Endothelial cell of hepatic sinusoid (primary cell): ENCODE results near the gene TOMM40.
"Not testable (repeated sequence)": the region's sequence is repeated elsewhere in the genome, so short reads cannot be mapped to it uniquely, and the experiment has no call there.

ENCODE experiments used
- in situ Hi-C: cut with HindIII; loops from 2 replicates; pipeline ENCODE4 v1.10.0; 2017; ENCODE audit warnings: low sequenced_read_pairs

TOMM40 gene

DNA sequence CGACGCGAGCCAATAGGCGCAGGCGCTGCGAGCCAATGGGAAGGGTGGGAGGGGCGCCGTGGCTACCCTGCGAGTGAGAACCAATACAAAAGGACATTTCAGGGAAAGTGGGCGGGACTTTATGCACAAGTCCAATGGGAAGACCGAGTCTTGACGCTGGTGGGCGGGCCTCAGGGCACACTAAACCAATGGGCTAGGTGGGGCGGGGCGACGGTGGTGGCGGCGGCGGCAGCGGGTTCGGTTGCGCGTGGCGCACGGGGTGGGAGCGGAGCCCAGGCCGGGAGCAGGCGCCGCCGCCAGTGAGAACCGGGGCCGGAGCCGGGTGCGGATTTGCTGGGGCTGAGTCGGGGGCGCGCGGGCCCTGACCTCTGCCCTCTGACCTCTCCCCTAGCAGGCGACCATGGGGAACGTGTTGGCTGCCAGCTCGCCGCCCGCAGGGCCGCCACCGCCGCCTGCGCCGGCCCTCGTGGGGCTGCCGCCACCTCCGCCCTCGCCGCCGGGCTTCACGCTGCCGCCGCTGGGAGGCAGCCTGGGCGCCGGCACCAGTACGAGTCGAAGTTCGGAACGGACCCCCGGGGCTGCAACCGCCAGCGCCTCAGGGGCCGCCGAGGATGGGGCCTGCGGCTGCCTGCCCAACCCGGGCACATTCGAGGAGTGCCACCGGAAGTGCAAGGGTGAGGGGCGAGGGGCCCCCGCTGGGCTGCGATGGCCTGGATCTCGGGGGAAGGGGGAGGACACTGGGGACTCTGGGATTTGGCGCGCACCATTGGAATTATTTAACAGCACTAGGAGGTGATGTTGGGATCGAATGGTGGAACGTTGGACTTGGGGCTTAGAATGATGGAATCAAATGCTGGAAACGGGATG is at the start of gene TOMM40:
TOMM40 (plus strand) TSS at position 239 of the 867 bp plus-strand sequence; CDS start at position 401, 162 bp downstream.
- in situ Hi-C loops = no loop called here

DNA sequence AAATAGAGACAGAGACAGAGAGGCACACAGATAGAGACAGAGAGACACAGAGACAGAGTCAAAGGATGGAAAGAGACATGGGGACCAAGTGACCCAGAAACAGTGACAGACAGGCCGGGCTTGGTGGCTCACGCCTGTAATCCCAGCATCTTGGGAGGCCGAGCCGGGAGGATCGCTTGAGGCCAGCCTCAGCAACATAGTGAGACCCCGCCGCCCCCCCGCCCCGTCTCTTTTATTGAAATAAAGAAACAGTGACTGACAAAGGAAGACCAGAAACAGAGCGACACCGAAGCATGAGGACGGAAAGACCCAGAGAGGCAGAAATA is 45.8 kb upstream of the TOMM40 start:
- in situ Hi-C loops = no loop called here

DNA sequence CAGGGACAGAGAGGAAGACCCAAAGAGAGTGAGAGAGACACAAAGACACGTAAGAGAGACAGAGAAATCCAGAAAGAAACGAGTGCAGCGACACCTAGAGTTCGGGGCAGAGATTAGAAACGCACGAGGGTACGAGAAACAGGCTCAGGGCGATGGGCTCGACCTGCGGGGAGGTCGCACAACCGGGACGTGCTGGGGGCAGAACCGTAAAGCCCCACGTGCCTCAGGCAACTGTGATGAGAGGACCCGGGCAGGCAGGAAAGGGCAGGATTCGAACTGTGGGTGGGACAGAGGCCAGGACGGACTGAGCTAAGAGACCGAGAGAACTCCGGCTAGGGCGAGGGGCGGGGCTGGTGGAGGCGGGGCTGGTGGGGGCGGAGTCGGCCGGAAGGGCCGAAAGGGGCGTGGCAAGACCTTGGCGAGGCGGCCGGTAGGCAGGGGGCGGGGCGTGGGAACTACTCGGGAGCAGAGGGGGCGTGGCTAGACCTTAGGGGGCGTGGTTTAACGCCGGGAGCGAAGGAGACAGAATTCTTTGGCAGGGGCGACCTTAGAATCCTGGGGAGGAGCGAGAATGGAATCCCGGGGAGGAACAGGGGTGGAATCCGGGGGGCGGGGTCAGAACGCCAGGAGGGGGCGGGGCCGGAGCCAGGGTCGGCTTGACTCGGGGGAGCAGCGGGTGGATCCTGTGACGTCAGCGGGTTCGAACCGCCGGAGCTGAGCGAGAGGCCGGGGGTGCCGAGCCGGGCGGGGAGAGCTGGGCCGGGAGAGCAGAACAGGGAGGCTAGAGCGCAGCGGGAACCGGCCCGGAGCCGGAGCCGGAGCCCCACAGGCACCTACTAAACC is 45.2 kb upstream of the TOMM40 start, which contains the start of gene NECTIN2:
NECTIN2 (plus strand) TSS at position 686 of the 843 bp plus-strand sequence. CDS start 229 bp downstream, outside the sequence.
- in situ Hi-C loops = no loop called here

DNA sequence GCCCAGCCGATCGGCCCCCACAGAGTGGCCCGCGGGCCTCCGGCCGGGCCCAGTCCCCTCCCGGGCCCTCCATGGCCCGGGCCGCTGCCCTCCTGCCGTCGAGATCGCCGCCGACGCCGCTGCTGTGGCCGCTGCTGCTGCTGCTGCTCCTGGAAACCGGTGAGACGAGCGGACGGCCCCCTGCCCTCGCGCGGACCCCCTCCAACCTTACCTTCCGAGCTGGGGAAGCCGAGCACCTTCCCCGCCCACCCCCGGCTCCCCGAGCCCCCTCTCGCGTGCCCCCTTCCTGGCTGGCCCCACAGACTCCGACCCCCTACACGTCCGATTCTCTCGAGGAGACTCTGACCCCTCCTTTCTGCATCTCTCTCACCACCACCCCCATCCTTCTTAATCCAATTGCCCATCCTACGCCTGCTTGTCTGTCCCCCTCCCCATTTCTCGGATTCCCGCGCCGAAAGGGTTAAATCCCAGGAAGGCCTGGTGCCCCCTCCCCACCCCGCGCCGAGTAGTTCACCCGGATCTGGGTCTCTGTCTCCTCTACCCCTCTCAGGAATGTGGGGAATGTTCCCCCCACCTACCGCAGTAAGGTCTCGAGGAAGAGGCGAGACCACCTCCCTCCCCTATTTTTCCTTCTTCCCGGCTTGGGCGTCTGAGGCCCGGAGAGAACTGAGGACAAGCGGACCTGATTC is 44.5 kb upstream of the TOMM40 start:
- in situ Hi-C loops = no loop called here

DNA sequence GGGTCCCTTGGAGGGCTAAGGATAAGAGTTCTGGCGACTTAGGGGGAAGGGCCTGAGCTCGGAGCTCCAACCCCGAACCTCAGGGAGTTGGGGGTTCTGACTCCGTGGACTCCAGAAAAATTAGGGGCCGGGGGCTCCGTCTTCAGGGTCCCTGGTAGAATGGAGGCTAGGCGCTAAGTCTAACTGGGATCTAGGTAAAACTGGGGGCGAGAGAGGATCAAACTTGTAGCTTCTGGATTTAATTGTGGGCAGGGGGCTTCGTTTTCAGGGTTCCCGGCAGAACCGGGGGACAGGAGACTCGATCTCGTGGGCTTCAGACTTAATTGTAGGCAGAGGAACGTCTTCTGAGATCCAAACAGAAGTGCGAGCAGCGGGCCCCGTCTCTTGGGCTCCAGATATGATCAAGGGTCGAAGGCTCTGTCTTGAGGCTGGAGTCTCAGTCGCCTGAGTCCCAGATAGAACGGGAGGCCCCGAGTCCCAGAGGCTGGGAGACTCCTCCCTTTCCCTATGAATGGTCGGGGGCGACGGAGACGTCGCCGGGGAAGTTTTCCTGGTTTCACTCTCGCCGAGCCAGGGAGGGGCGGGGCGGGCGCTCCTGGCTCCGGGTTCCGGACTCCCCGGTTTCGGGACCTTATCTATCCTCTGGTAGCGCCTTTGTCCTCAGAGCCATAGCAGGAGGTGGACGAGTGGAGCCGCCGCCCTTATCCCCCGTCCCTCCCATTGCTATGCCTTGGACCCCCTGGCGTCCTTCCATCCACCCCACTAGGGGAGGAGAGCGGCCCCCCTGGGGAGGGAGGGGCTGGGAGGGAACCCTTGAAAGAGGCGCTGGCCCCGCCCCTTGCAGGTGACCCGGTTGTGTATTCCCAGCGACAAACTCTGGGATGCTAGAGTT is 43.7 kb upstream of the TOMM40 start:
- in situ Hi-C loops = no loop called here

DNA sequence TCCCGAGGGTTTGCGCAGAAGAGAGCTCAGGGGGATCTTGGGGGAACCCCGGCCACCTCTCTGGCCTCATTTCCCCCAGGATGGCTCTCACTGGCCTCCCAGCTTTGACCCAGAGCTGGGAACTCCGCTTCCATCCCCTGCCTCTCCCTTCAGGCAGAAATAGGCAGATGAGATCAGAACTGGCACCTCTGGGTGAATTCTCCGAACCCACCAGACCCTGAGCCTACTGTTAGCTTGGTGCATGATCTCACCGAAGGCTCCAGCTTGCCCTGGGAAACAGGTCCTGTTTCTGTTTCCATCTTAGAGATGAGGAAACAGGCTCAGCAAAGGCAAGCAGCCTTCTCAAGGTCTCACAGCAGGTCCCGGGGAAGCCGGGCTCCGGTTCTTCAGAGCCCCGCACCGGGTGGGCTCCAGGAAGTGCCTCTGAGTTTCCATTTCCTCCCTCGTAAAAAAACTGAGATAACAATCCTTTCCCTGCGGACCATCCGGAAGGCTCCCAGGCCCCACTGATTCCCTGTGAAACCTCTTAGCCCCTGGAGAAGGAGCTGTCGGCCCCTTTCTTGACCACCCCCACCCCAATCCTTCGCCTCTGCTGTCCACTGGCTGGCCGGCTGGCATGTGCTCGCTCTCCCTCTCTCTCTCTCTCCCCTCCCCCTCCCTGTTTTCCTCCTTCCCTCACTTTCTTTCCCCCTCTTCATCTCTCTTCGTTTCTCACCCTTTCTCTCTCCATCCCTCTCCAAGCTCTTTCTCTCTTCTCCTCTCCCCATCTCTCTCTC is 42.8 kb upstream of the TOMM40 start:
- in situ Hi-C loops = no loop called here

DNA sequence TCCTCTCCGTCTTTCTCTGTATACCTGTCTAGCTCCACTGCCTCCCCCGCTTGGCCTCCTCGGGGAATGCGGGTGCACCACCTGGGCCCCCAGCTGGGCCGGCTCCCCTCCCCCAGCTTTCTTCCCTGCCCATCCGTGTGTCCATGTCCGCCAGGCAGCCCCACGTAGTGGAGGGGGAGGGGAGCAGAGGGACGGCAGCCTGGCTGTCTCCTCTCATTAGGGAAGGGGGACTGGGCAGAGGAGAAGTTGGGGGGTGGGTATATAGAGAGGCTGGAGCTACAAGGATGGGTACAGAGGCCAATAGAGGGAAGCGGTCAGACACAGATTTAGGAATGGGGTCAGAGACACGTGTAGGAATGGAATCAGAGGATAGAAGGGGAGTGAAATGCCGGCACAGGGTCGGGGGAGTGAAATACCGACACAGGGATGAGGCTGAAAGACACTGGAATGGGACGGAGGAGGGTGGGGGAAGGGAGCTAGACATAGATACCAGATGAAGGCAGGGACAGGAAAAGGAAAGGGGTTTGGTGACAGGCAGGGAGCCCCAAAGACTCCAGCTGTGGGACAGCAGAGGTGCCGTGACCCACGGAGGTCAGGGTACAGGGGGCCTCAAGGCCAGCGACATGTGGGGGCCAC is 42.1 kb upstream of the TOMM40 start:
- in situ Hi-C loops = no loop called here

DNA sequence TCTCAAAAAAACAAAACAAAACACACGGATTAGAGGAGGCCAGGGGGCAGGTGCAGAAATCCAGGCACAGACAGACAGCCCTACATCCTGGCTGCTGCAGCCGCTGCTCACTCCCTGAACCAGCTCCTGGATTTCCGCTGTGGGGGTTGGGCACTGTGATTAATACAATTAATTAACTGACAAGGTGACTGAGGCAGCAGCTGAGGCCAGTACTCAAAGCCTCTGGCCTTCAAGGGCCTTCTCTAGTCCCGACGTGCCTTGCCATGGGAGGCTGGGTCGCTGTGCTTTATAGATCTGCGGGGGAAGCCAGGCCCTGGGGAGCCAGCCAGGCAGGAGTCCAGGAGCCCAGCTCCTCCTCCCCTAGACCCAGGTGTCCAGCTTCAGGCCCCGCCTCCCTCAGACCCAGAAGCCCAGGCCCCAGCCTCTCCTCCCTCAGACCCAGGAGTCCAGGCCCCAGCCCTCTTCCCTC is 40.4 kb upstream of the TOMM40 start:
- in situ Hi-C loops = no loop called here

DNA sequence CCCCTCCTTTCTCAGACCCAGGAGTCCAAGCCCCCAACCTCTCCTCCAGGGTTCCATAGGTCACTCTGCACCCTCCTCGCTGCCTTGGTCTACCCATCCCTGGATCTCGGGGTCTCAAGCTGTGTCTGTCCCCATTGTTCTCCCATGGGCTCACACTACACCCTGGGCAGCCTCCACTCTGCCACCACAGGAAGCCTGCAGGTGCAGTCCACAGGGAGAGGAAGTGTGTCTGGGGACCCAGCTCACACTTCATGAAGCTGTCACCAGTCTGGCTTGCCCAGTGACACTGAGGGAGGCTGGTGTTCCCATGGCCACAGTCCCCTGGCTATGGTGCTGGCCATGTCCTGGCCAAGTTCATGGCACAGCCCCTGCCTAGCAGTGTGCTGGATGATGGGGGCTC is 39.6 kb upstream of the TOMM40 start:
- in situ Hi-C loops = no loop called here

DNA sequence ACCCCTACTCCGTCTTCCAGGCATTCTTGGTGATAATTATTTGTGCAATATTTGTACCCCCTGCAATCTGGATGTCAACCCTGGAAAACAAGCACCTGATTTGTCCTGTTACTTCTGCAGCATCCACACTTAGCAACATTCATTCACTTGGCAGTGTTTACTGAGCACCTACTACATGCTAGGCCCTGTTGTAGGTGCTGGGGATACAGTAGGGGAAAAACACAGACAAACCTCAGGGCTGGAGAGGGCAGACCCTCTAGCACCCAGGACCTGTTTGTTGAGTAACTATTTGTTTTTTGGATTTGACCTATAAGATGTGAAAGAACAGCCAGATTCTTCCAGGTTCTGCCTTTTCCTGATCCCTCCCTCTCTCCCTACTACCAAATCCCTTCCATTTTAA is 35.4 kb upstream of the TOMM40 start:
- in situ Hi-C loops = no loop called here

DNA sequence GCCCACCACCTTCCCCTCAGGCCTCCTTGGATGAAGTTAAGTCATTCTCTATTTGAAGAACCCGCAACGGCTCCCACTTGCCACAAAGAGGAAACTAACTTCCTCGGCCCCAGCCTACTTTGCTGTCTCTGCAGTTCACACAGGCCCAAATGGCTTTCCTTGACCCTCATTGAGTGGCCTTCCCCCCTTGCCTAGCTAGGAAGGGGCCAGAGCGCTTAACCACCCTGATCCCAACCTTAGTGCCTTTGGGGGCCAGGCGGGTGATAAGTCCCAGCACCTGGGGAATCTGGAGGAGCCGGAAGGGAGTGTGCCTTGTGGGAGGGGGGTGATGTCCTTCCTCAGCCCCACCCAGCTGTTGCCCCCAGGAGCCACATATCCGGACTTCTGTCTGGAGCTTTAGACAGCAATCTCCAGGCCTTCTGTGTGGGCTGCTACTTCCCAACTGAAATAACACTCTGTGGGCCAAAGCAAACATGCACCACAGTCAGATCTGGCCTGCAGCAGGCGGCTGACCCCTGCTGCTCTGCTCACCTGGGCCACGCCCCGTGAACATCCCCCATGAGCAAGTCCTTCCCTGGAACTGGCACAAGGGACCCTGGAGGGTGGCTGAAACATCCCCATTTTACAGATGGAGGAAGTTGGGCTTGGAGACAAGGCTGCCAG is 34.5 kb upstream of the TOMM40 start:
- in situ Hi-C loops = no loop called here

DNA sequence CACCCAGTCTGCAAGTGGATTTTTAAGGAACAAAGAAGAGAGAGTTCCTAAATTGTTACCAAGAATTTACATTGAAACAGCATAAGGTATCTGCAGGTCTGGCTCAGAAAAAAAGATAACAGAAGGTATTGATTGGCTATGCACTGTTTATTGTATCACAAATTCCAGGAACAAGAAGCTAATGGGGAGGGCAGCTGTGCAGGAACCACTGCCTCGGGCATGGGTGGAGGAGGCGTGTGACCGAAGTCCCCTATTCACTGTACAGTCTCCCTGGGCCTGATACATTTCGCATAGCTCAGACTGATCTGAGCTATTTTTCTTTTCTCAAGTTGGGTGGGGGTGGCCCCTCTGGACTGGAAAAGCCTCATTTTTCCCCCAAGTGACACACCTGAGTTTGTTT is 33.2 kb upstream of the TOMM40 start:
- in situ Hi-C loops = no loop called here

DNA sequence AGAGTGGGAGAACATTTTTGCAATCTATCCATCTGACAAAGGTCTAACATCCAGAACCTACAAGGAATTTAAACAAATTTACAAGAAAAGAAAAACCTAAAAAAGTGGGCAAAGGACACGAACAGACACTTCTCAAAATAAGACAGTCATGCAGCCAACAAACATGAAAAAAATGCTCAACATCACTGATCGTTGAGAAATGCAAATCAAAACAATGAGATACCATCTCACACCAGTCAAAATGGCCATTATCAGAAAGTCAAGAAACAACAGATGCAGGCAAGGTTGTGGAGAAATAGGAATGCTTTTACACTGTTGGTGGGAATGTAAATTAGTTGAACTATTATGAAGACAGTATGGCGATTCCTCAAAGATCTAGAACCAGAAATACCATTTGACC is 29.5 kb upstream of the TOMM40 start:
- in situ Hi-C loops = not testable (repeated sequence)

DNA sequence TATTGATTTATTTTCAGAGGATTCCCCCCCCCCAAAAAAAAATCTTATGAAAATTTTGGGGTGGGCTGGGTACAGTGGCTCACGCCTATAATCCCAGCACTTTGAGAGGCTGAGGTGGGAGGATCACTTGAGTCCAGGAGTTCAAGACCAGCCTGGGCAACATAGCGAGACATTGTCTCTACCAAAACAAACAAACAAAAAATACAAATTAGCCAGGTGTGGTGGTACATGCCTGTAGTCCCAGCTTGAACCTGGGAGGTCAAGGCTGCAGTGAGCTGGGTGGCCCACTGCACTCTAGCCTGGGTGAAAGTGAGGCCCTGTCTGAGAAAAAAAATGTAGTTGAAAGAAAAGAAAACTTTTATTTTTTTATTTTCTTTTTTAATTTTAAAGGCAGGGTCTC is 27.1 kb upstream of the TOMM40 start:
- in situ Hi-C loops = no loop called here

DNA sequence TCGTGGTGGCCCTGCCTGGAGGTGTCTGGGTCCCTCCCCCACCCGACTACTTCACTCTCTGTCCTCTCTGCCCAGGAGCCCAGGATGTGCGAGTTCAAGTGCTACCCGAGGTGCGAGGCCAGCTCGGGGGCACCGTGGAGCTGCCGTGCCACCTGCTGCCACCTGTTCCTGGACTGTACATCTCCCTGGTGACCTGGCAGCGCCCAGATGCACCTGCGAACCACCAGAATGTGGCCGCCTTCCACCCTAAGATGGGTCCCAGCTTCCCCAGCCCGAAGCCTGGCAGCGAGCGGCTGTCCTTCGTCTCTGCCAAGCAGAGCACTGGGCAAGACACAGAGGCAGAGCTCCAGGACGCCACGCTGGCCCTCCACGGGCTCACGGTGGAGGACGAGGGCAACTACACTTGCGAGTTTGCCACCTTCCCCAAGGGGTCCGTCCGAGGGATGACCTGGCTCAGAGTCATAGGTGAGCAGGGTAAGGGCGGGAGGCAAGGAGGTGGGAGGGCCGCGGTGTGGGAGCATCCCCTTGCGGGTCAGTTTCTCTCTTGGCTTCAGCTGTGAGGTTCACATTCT is 25.8 kb upstream of the TOMM40 start:
- in situ Hi-C loops = no loop called here

DNA sequence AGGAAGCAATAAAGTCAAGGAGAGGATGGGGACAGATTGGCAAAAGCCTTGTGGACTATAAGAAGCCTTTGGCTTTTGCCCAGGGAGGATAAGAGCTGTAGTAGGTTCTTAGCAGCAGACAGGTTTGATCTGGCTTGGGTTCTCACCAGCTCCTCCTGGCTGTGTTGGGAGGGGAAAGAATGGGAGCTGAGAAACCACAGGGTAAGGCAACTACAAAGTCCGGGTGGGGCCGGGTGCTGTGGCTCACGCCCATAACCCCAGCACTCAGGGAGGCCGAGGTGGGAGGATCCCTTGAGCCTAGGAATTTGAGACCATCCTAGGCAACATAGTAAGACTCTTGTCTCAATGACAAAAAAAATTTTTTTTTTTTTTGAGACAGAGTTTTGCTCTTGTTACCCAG is 24.4 kb upstream of the TOMM40 start:
- in situ Hi-C loops = no loop called here

DNA sequence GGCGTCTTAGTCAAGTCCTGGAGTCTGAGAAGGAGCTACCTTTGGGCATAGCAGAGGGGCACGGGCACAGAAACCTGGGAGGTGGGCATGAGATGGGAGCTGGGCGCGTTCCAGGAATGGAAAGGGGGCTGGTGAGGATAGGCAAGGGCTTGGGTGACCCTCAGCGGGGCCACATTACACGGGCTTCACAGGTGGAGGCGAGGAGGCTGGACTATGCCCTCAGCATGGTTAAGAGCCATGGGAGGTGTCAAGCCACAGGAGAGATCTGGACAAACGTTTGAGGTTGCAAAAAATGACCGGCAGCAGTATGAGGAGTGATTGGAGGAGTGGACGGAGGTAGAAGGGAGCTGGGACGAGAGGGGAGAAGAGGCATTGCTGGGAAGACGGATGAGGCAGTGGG is 23.5 kb upstream of the TOMM40 start:
- in situ Hi-C loops = no loop called here
